ENCODE results near the gene FOXC1. TPM values are rescaled to one million over a fixed set of nuclear protein-coding genes. Genes with fewer than 3 reads are reported as not detected.

The FOXC1 gene
- total and polyA plus RNA-seq, 10 of the 15 experiments (the other 5 are each of a cell fraction or from before 2014, with no cell fraction given): 0.13 to 1.5 (median 0.48) TPM; not detected in 2

GRCh38 chr6:1636272-1636825 lies 26.6 kb downstream of the FOXC1 start (continued):
- no peak for TF ChIP-seq SMAD5 (IDR thresholded peaks at IDR 0.05; ENCODE audit: low read depth)
- TF ChIP-seq REST (IDR thresholded peaks at IDR 0.05; ENCODE audit: low read depth, low read length): no peak
- no peak for TF ChIP-seq RFX5 (IDR thresholded peaks at IDR 0.05; ENCODE audit: low read depth, low read length)
- TF ChIP-seq RBBP5 (conservative IDR thresholded peaks at IDR 0.05): no peak

- FAIRE-seq (no peak), DNase-seq (ENCODE audit: low read depth, low spot score) (no peak), ATAC-seq (peak; percentile 83)
- TF ChIP-seq TCF12 (IDR thresholded peaks at IDR 0.05; ENCODE audit: low read depth, low read length) (peak; percentile 54; the same call in 1 of the 2 replicates), CBX3 (IDR thresholded peaks at IDR 0.05; ENCODE audit: borderline replicate concordance, low read depth) (no peak), MLLT1 (IDR thresholded peaks at IDR 0.05) (no peak), SP1 (IDR thresholded peaks at IDR 0.05; ENCODE audit: low read depth, low read length) (no peak), TCF3 (IDR thresholded peaks at IDR 0.05; ENCODE audit: borderline replicate concordance, insufficient read depth, low read depth, low read length) (no peak), EZH2 (IDR thresholded peaks at IDR 0.05; ENCODE audit: borderline replicate concordance, control insufficient read depth, low read depth, low read length) (no peak), PAX5 (IDR thresholded peaks at IDR 0.05; ENCODE audit: borderline replicate concordance, low read depth, low read length) (0 out of 2 replicates have a peak, but pooled peaks have one; percentile 11)
- RAD21 ChIA-PET (ENCODE audit: unreplicated experiment): no interaction called here
- SMC1A ChIA-PET (ENCODE audit: uncharacterized antibody, unreplicated experiment): interaction anchor here (0.9 kb wide), 1 partner anchor 9 kb away, joined by 3 read pairs; no protein-coding TSS in a partner anchor
- Histone ChIP-seq H3K27ac (ENCODE audit: control insufficient read depth, insufficient read depth) (no peak overlapping the region), H4K20me1 (ENCODE audit: control insufficient read depth, insufficient read depth) (no peaks in the 10 kb centered on the region), H3K4me3 (no peak overlapping the region), H3K9ac (ENCODE audit: control insufficient read depth, insufficient read depth, low read length) (no peak overlapping the region), H3K36me3 (ENCODE audit: control insufficient read depth in 2 of 2, insufficient read depth in 2 of 2, low read length in 1 of 2) (no peaks in the 10 kb centered on the region), H3K27me3 (replicated peaks in 1 of 2; ENCODE audit: control insufficient read depth in 2 of 2, insufficient read depth in 2 of 2, low read length in 1 of 2) (no peaks in the 10 kb centered on the region), H3K4me2 (ENCODE audit: control insufficient read depth, insufficient read depth) (no peak overlapping the region), H2AFZ (ENCODE audit: control insufficient read depth, low read depth, low read length) (peak overlapping the region; percentile 16; the same call in 1 of the 2 replicates), H3K9me3 (replicated peaks; ENCODE audit: control insufficient read depth, insufficient read depth, low read length) (no peaks in the 10 kb centered on the region), H3K79me2 (ENCODE audit: control insufficient read depth, insufficient read depth, low read length) (no peaks in the 10 kb centered on the region), H3K4me1 (ENCODE audit: control insufficient read depth, insufficient read depth, low read length) (no peaks in the 10 kb centered on the region; the same call in 1 of the 2 replicates)
- WGBS (ENCODE audit: insufficient coverage, insufficient replicate concordance, low lambda C conversion rate, missing lambda C conversion rate): 65% methylated on average over 20 of the region's 20 CpGs
- intact Hi-C loops (cut with micrococcal nuclease; ENCODE audit: unreplicated experiment) (no loop called here), in situ Hi-C loops (cut with MboI) (no loop called here)
- BruUV-seq (replicated peaks): no TSS peak
- POLR2A ChIA-PET: no interaction called here
- CTCF ChIA-PET: no interaction called here
Observed at GRCh38 chr6:1636971-1637871, 27.5 kb downstream of the FOXC1 start.

Measured in GM12878 (cell line).